GM20000 (cell line): ENCODE data around the gene SPTB.
A peak's percentile ranks its signal among the peaks of the same experiment; 100 is the strongest.

Experiments
- DNase-seq: peaks from one replicate; pipeline ENCODE4 v3.0.0; 2012; ENCODE audit warnings: low spot score
- TF ChIP-seq, protein P1 (sequence below): IDR thresholded peaks from 2 replicates; pipeline ENCODE4 v1.5.1; 2012; ENCODE audit warnings: mild to moderate bottlenecking, control low read depth; ENCODE audit errors: extremely low read depth, missing control alignments

The SPTB gene

GRCh38 chr14:64879635-64880220 is at the start of gene SPTB:
Gene SPTB, minus strand, starts transcription at chr14:64879907. Its CDS starts 56,813 bp downstream, at chr14:64823094.
- DNase-seq: peak; percentile 78
- TF ChIP-seq, protein P1, sequence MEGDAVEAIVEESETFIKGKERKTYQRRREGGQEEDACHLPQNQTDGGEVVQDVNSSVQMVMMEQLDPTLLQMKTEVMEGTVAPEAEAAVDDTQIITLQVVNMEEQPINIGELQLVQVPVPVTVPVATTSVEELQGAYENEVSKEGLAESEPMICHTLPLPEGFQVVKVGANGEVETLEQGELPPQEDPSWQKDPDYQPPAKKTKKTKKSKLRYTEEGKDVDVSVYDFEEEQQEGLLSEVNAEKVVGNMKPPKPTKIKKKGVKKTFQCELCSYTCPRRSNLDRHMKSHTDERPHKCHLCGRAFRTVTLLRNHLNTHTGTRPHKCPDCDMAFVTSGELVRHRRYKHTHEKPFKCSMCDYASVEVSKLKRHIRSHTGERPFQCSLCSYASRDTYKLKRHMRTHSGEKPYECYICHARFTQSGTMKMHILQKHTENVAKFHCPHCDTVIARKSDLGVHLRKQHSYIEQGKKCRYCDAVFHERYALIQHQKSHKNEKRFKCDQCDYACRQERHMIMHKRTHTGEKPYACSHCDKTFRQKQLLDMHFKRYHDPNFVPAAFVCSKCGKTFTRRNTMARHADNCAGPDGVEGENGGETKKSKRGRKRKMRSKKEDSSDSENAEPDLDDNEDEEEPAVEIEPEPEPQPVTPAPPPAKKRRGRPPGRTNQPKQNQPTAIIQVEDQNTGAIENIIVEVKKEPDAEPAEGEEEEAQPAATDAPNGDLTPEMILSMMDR: no peak

- no peak for DNase-seq
- TF ChIP-seq, protein P1: no peak
Measured at GRCh38 chr14:64929014-64929359, 49.3 kb upstream of the SPTB start.

- peak; percentile 25 for DNase-seq
- TF ChIP-seq, protein P1: no peak
Measured at GRCh38 chr14:64928239-64929013, 48.7 kb upstream of the SPTB start.

GRCh38 chr14:64927031-64927430 is 47.3 kb upstream of the SPTB start:
- TF ChIP-seq, protein P1: no peak
- DNase-seq: no peak

GRCh38 chr14:64926398-64926995 is 46.8 kb upstream of the SPTB start:
- no peak for DNase-seq
- TF ChIP-seq, protein P1: no peak

DNA sequence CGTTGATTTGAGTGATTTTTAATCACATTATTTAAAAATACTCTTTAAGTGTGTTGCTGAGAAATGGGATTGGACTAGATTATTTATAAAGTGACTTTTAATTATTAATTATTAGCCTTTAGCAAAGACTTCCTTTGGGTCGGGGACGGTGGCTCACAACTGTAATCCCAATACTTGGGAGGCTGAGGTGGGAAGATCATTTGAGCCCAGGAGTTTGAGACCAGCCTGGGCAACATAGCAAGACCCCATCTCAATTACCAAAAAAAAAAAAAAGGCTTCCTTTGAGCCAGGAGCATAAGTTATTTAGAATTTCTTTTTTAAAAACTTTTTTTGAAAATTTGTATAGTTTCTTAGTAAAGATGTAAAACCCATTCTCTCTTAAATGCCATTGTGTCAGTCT is 43.3 kb upstream of the SPTB start:
- TF ChIP-seq, protein P1: no peak
- no peak for DNase-seq

DNA sequence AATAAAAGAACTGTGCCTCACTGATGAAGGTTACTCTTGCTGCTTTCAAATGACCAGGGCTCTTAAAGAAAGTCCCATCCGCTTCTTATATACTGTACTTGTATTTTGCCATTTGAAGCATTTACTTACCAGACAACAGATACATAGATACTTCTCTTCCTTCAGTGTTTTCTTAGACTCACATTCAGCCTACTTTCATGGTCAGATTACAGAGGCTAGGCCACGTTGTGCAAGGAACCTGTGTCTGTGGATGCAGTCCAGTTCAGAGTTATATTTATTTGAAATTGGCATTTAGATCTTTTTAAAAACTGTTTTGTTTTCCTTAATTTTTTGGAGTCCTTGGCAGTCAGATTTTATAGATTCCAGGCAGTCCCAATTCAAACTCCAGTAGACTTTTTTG is 40.8 kb upstream of the SPTB start:
- DNase-seq: no peak
- TF ChIP-seq, protein P1: no peak
